Mononuclear cell (primary cell): ENCODE measurements around the gene ZNF605. TPM values are rescaled to one million over a fixed set of nuclear protein-coding genes. Genes with fewer than 3 reads are reported as not detected.
"Not testable (repeated sequence)": the region's sequence is repeated elsewhere in the genome, so short reads cannot be mapped to it uniquely, and the experiment has no call there.

Experiments
- H3K27me3 ChIP-seq: 2 replicates; pipeline ENCODE4 v1.6.0; 2011; ENCODE audit warnings: low read length, control low read depth; ENCODE audit not compliant: insufficient read depth
- H3K4me1 ChIP-seq: 2 replicates; pipeline ENCODE4 v1.5.1; 2011; ENCODE audit warnings: mild to moderate bottlenecking, low read length, control low read depth; ENCODE audit not compliant: insufficient read depth
- H3K4me3 ChIP-seq: 2 replicates; pipeline ENCODE4 v1.5.1; 2011; ENCODE audit warnings: mild to moderate bottlenecking, low read length, moderate library complexity
- H3K9me3 ChIP-seq: 2 replicates; pipeline ENCODE4 v1.5.1; 2011; ENCODE audit warnings: low read depth, mild to moderate bottlenecking, control low read depth, low read length
- total RNA-seq: library from RNA; depleted of rRNA; stranded (reverse); fragments of >200 nt; gene quantifications from one replicate; pipeline ENCODE4 v1.2.3, GENCODE V29; 2012

The ZNF605 gene
- 2.5 TPM for total RNA-seq

DNA sequence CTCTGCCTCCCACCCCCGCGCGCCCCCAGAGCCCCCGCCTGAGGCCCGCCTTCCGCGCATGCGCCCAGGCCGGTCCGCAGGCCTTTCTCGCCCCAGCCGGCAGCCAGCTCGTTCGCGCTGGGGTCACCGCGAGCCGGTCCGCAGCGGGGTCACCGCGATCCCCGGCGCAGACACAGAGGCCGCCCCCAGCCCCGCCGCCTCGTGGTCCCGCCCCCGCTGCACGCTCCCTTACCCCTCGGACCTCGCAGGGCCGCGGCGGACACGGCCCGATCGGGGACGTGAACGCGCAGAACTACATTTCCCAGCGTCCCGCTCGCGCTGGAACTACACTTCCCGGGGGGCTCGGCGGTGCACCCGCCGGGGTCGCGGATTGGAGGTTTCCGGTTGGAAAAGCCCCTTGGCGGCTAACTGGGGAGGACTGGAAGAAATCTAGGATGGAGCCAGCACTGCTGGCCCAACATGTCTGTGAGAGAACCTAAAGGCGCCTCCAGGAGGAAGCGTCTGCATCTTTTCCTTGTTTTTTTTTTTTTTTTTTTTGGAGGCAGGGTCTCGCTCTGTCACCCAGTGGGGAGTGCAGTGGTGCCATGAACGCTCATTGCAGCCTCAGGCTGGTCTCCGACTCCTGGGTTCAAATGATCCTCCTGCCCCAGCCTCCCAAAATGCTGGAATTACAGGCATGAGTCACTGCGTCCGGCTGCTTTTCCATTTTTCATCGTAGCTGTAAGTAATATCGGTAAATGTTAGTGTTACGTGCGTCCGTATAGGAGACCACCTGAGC, at the start of gene ZNF605:
Gene ZNF605, minus strand, starts transcription at position 296 of the 778 bp plus-strand sequence. CDS start 10,671 bp downstream, outside the sequence.
- peaks cover 7% of the 10 kb centered on the region for H3K9me3 ChIP-seq
- no peaks in the 10 kb centered on the region for H3K27me3 ChIP-seq
- H3K4me1 ChIP-seq, result peaks cover 17% of the 10 kb centered on the region
- H3K4me3 ChIP-seq, result peak within 1 kb of the TSS; percentile 96

GRCh38 chr12:132998741-132999140, 42.6 kb upstream of the ZNF605 start:
- H3K4me3 ChIP-seq, result no peak overlapping the region

GRCh38 chr12:132986885-132987225, 30.7 kb upstream of the ZNF605 start:
- H3K27me3 ChIP-seq, result no peaks in the 10 kb centered on the region
- H3K4me1 ChIP-seq, result peaks cover 25% of the 10 kb centered on the region
- peak overlapping the region; percentile 93 for H3K4me3 ChIP-seq
- peaks cover 11% of the 10 kb centered on the region for H3K9me3 ChIP-seq

More at GRCh38 chr12:132998741-132999140, 42.6 kb upstream of the ZNF605 start:
- peaks cover 87% of the 10 kb centered on the region for H3K9me3 ChIP-seq
- no peaks in the 10 kb centered on the region for H3K27me3 ChIP-seq
- H3K4me1 ChIP-seq, result no peaks in the 10 kb centered on the region

DNA sequence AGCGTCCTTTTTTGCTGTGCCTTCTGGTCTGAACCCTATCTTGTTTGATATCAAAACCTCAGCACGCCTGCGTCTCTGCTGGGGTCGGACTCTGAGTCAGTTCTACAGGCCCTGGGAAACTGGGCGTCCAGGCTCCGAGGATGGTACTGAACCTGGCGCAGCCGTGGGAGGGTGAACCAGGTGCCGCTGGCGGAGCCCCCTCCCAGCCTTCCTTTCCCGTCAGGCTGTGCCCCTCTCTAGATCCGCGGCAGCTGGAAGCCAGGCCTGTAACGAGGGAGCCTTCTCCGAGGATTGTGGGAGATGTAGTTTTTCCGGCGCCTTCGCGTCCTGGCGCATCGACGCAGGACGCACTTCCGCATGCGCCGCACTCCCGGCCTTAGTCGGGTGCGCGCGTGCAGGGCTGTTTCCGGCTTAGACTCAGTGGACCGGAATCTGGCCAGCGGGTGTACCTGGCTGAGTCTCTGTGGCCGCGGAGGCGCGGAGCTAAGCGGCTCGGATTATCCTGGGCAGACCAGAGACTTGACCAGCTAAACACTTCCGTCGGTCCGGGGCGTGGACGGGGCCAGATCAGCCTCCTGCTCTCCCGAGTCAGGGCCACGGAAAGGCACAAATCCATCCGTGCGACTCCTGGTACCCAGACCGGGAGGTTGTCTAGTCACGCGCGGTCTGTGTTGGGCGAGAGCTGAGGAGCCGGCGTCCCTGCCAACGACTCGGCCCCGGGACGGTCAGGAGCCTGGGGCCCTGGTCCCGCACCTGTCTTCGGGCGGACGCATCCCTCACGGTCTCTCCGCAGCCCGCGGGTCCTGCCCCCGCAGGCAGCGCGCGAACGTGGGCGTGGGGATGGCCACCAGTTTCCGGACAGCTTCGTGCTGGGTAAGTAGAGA, 30.1 kb upstream of the ZNF605 start, which contains the start of gene ZNF26:
Gene ZNF26, plus strand, starts transcription at position 367 of the 884 bp plus-strand sequence. Its CDS starts 474 bp downstream, at position 841.
- Histone ChIP-seq H3K9me3 (peaks cover 11% of the 10 kb centered on the region), H3K27me3 (no peaks in the 10 kb centered on the region), H3K4me3 (peak within 1 kb of the TSS; percentile 93), H3K4me1 (peaks cover 25% of the 10 kb centered on the region)

DNA sequence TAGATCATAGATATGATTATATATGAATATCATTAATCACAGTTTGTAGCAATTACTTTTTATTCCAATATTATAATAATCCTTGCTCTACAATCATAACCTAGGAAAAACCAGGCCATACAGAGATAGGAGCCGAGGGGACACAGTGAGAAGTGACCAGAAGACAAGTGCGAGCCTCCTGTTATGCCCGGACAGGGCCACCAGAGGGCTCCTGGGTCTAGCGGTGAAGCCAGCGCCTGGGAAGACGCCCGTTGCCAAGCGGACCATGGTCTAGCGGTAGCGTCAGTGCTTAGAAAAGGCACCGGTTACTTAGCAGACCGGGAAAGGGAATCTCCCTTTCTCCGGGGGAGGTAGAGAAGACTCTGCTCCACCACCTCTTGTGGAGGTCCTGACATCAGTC, 20.8 kb upstream of the ZNF605 start:
- not testable (repeated sequence) for H3K9me3 ChIP-seq, H3K4me3 ChIP-seq, H3K27me3 ChIP-seq, H3K4me1 ChIP-seq

- H3K4me1 ChIP-seq, result no peaks in the 10 kb centered on the region
- H3K4me3 ChIP-seq, result no peak overlapping the region
- no peaks in the 10 kb centered on the region for H3K27me3 ChIP-seq
- peaks cover 10% of the 10 kb centered on the region for H3K9me3 ChIP-seq
Measured at GRCh38 chr12:132972374-132972773, 16.3 kb upstream of the ZNF605 start.

- H3K4me1 ChIP-seq, result no peaks in the 10 kb centered on the region
- no peaks in the 10 kb centered on the region for H3K9me3 ChIP-seq
- H3K27me3 ChIP-seq, result no peaks in the 10 kb centered on the region
- H3K4me3 ChIP-seq, result no peak overlapping the region
Measured at GRCh38 chr12:132967736-132968135, 11.6 kb upstream of the ZNF605 start.

- Histone ChIP-seq H3K9me3 (no peaks in the 10 kb centered on the region), H3K27me3 (no peaks in the 10 kb centered on the region), H3K4me3 (no peak overlapping the region), H3K4me1 (no peaks in the 10 kb centered on the region)
Measured at GRCh38 chr12:132966676-132967415, 10.7 kb upstream of the ZNF605 start.

DNA sequence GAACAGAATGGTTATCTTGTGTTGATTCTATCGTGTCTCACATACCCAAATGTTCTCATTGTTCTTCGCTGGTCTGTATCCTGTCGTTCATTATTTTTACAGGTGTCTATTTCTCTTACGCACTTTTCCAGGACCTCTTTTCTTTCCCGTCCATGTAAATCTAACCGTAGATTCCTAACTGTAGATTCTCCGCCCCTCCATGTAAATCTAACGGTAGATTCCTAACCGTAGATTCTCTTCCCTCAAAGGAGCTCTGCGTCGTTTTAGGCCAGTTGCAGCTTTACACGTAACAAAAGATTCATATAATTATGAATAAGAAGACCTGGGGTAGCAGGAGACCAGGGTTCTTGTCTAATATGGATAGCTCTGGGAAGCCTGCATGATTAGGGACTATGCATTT, 9.7 kb upstream of the ZNF605 start:
- no peak overlapping the region for H3K4me3 ChIP-seq
- no peaks in the 10 kb centered on the region for H3K27me3 ChIP-seq
- H3K4me1 ChIP-seq, result no peaks in the 10 kb centered on the region
- H3K9me3 ChIP-seq, result no peaks in the 10 kb centered on the region

GRCh38 chr12:132963947-132964346, 7.8 kb upstream of the ZNF605 start:
- H3K27me3 ChIP-seq, H3K4me1 ChIP-seq, H3K9me3 ChIP-seq, H3K4me3 ChIP-seq: not testable (repeated sequence)

- H3K9me3 ChIP-seq, H3K4me3 ChIP-seq, H3K27me3 ChIP-seq, H3K4me1 ChIP-seq: not testable (repeated sequence)
Measured at GRCh38 chr12:132961790-132962189, 5.7 kb upstream of the ZNF605 start.

- Histone ChIP-seq H3K4me1 (peaks cover 17% of the 10 kb centered on the region), H3K9me3 (peaks cover 16% of the 10 kb centered on the region), H3K4me3 (peak overlapping the region; percentile 96), H3K27me3 (no peaks in the 10 kb centered on the region)
Measured at GRCh38 chr12:132955094-132956010, 754 bp downstream of the ZNF605 start.

DNA sequence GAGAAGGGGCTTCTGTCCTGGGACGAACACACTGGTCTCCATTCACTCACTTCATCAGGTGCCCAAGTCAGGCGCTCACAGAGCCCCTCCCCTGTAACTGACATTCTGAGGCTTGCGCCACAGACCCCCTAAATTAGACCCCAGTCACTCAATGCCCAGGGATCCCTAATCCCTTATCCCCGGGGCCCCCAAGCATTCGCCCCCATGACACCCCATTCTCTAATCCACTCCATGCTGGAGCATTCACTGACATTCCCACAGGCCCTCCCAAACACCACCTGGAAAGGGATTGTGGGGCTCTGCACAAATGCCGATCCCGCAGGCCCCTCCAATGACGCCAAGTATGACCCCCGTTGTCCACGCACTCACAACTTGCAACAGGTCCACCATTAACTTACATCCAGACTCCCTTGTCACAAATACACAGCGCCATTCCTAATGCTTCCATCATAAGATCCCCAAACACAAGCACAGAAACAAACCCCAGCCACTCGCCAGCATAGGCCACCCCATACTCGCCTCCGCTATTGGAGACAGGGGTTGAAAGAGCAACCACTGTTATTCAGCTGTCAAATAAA, 1.5 kb downstream of the ZNF605 start:
- H3K9me3 ChIP-seq, result peaks cover 19% of the 10 kb centered on the region
- H3K4me3 ChIP-seq, result no peak overlapping the region
- peaks cover 17% of the 10 kb centered on the region for H3K4me1 ChIP-seq
- H3K27me3 ChIP-seq, result no peaks in the 10 kb centered on the region

DNA sequence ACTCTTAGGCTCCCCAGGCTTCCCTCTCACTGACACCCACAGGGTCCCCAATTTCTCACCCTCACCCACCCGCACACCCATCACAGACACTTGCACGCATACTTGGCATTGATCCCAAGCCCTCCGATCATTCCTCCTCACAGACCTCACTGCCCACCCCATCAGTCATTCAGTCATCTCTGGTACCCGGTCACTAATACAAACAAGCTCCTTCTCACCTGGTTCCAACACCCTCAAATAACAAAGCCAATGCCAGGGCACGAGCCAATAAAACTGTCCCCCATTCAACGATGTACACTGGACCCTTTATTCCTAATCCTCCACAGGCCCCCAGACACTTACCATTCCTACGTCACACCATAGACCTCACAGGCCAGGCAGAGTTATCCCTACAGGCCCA, 2.3 kb downstream of the ZNF605 start:
- Histone ChIP-seq H3K4me1 (peaks cover 17% of the 10 kb centered on the region), H3K27me3 (no peaks in the 10 kb centered on the region), H3K4me3 (no peak overlapping the region), H3K9me3 (peaks cover 19% of the 10 kb centered on the region)
